ENCODE data around the gene CDKL2. TPM values are rescaled to one million over a fixed set of nuclear protein-coding genes. Genes with fewer than 3 reads are reported as not detected.

The CDKL2 gene
- polyA plus RNA-seq, 2 of the 4 experiments (the other 2 are of a cell fraction) = 0.84 to 2.1 TPM

GRCh38 chr4:75644095-75644494, 13.8 kb upstream of the CDKL2 start:
- FAIRE-seq = no peak
- ChIA-PET CTCF (interaction anchor here (0.6 to 1.2 kb wide), 3 partner anchors 80 to 204 kb away, joined by 3 to 5 read pairs (median 4); partner anchors contain the start of gene USO1), POLR2A (no interaction called here)
- Histone ChIP-seq H3K4me3 (no peak overlapping the region), H3K4me1 (no peaks in the 10 kb centered on the region), H3K4me2 (no peak overlapping the region), H3K27ac (no peak overlapping the region), H3K9me3 (no peaks in the 10 kb centered on the region)
- no peak for DNase-seq (ENCODE audit: low read depth in 1 of 2, low spot score in 1 of 2)
- WGBS (ENCODE audit: missing lambda C conversion rate) = 68% methylated on average over 4 of the region's 4 CpGs
- TF ChIP-seq MAZ (IDR thresholded peaks at IDR 0.05; ENCODE audit: borderline replicate concordance, low read depth, low read length) (no peak), TFCP2L1 (CRISPR knock-in tag; IDR thresholded peaks at IDR 0.05) (no peak), ZFP36 (IDR thresholded peaks at IDR 0.05; ENCODE audit: borderline replicate concordance, partially characterized antibody) (no peak), EHF (CRISPR knock-in tag; IDR thresholded peaks at IDR 0.05) (no peak), JUN (IDR thresholded peaks at IDR 0.05) (no peak), JUNB (IDR thresholded peaks at IDR 0.05) (no peak), ATOH8 (CRISPR knock-in tag; IDR thresholded peaks at IDR 0.05; ENCODE audit: low read depth) (no peak), RFX5 (IDR thresholded peaks at IDR 0.05) (no peak), CTCF (IDR thresholded peaks at IDR 0.05) (no peak), MAX (IDR thresholded peaks at IDR 0.05) (no peak), ZSCAN20 (CRISPR knock-in tag; IDR thresholded peaks at IDR 0.05) (no peak), REST (IDR thresholded peaks at IDR 0.05) (no peak), HDAC2 (IDR thresholded peaks at IDR 0.05) (no peak)
- no peak for ATAC-seq

- Histone ChIP-seq H3K27ac (no peak overlapping the region), H3K4me3 (no peak overlapping the region), H3K4me1 (no peaks in the 10 kb centered on the region), H3K4me2 (no peak overlapping the region), H3K9me3 (no peaks in the 10 kb centered on the region)
- TF ChIP-seq NFE2L2 (conservative IDR thresholded peaks at IDR 0.05; ENCODE audit: low read length) (no peak), RFX5 (IDR thresholded peaks at IDR 0.05) (no peak), HMGXB4 (CRISPR knock-in tag; IDR thresholded peaks at IDR 0.05; ENCODE audit: borderline replicate concordance) (no peak), FOSB (CRISPR knock-in tag; IDR thresholded peaks at IDR 0.05) (no peak), PBX3 (IDR thresholded peaks at IDR 0.05) (no peak), ZC3H11A (IDR thresholded peaks at IDR 0.05) (no peak)
- ChIA-PET POLR2A (no interaction called here), CTCF (interaction anchor here (0.6 to 1.2 kb wide), 2 partner anchors 81 to 204 kb away, joined by 3 to 4 read pairs; partner anchors contain the start of gene USO1)
- FAIRE-seq (no peak), DNase-seq (ENCODE audit: low read depth in 1 of 2, low spot score in 1 of 2) (no peak), ATAC-seq (no peak)
- WGBS (ENCODE audit: missing lambda C conversion rate) = 86% methylated on average over 3 of the region's 3 CpGs
Measured at GRCh38 chr4:75643651-75644050, 13.3 kb upstream of the CDKL2 start.
